Measurements from ENCODE around the gene HS3ST6. TPM values are rescaled to one million over a fixed set of nuclear protein-coding genes. Genes with fewer than 3 reads are reported as not detected.
A peak's percentile ranks its signal among the peaks of the same experiment; 100 is the strongest.

HS3ST6 gene
- total and polyA plus RNA-seq, 2 of the 13 experiments (the other 11 are each of a cell fraction or from before 2014, with no cell fraction given): not detected

DNA sequence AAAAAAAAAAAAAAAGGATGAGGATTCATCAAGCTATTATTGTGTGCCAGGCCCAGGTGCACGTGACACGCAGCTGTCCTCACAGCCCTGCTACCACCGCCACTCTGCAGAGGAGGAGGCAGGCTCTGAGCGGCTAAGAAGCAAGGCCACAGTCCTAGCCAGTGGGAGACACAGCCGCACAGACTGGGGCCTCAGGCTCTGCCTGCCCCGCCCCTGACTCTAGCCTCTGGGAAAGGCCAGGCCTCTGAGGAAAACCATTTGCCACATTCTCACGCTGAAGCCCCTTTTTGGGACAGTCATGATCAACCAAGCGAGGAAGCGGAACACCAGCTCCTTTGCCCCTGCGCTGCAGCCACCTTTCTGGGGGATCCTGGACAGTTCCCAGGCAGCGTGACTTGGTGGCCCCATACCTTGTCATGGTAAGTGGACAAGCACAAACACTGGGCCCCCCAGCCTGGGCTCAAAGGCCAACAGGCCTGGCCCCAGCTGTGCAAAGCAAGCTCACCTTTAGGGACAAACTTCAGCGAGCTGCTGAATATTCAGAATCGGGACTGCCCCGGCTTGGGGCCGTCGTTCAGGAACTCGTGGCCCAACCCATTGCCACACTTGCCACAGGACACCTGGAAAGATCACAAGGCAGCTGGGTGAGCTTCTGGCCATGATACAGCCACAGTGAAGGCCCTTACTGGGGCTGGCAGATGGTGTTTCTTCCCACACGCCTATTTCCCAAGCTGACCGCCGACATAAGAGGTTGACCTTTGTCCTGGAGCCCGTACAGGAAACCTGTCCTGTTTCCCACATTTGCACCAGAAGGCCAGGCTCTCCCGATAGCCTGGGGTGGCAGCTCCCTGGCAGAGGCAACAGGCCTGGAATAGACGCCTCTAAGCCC, 22.3 kb upstream of the HS3ST6 start (continued):
- TF ChIP-seq BCLAF1 (IDR thresholded peaks at IDR 0.05) (no peak), MED13 (CRISPR knock-in tag; IDR thresholded peaks at IDR 0.05) (0 out of 2 replicates have a peak, but pooled peaks have one; percentile 35), EP300 (IDR thresholded peaks at IDR 0.05; ENCODE audit: low read depth in 2 of 2, low read length in 2 of 2) (peak; percentile 19 to 75; a peak in 2 of 4 replicates), EP300 (CRISPR knock-in tag; IDR thresholded peaks at IDR 0.05; ENCODE audit: borderline replicate concordance) (peak; percentile 46; the same call in 1 of the 2 replicates), ZNF782 (CRISPR knock-in tag; IDR thresholded peaks at IDR 0.05; ENCODE audit: borderline replicate concordance) (no peak; the same call in 1 of the 2 replicates), MEIS1 (CRISPR knock-in tag; IDR thresholded peaks at IDR 0.05; ENCODE audit: borderline replicate concordance) (peak; percentile 31; the same call in 1 of the 2 replicates), ATF7-NPFF (CRISPR knock-in tag; IDR thresholded peaks at IDR 0.05; ENCODE audit: low read depth) (no peak; the same call in 1 of the 2 replicates), BHLHE40 (IDR thresholded peaks at IDR 0.05; ENCODE audit: low read length) (peak; percentile 81), ATM (IDR thresholded peaks at IDR 0.05; ENCODE audit: borderline replicate concordance) (no peak), JDP2 (CRISPR knock-in tag; IDR thresholded peaks at IDR 0.05; ENCODE audit: borderline replicate concordance) (no peak), HDAC6 (IDR thresholded peaks at IDR 0.05; ENCODE audit: low read depth, low read length) (no peak), ETV6 (CRISPR knock-in tag; conservative IDR thresholded peaks at IDR 0.05) (0 out of 2 replicates have a peak, but pooled peaks have one; percentile 31), ZNF644 (CRISPR knock-in tag; IDR thresholded peaks at IDR 0.05; ENCODE audit: low read depth) (peak; percentile 65; the same call in 1 of the 2 replicates), KLF16 (CRISPR knock-in tag; IDR thresholded peaks at IDR 0.05) (peak in 1 of 2 experiments; percentile 42; a peak in 1 of 4 replicates), SSRP1 (CRISPR knock-in tag; IDR thresholded peaks at IDR 0.05) (no peak; the same call in 1 of the 2 replicates), SUZ12 (IDR thresholded peaks at IDR 0.05; ENCODE audit: low read depth, low read length) (no peak), RBM22 (optimal IDR thresholded peaks at IDR 0.05; ENCODE audit: low read length) (peak; percentile 7), ZFAT (CRISPR knock-in tag; conservative IDR thresholded peaks at IDR 0.05) (no peak), PREB (CRISPR knock-in tag; IDR thresholded peaks at IDR 0.05) (no peak), MTF2 (CRISPR knock-in tag; IDR thresholded peaks at IDR 0.05; ENCODE audit: borderline replicate concordance) (no peak), FIP1L1 (IDR thresholded peaks at IDR 0.05; ENCODE audit: borderline replicate concordance, insufficient read depth, low read depth, low read length) (no peak), ZKSCAN1 (IDR thresholded peaks at IDR 0.05; ENCODE audit: low read length) (no peak), RFXAP (CRISPR knock-in tag; IDR thresholded peaks at IDR 0.05; ENCODE audit: borderline replicate concordance) (0 out of 2 replicates have a peak, but pooled peaks have one; percentile 49), SMAD3 (CRISPR knock-in tag; IDR thresholded peaks at IDR 0.05) (peak; percentile 74; the same call in 1 of the 2 replicates)
- TF ChIP-seq, protein P1, sequence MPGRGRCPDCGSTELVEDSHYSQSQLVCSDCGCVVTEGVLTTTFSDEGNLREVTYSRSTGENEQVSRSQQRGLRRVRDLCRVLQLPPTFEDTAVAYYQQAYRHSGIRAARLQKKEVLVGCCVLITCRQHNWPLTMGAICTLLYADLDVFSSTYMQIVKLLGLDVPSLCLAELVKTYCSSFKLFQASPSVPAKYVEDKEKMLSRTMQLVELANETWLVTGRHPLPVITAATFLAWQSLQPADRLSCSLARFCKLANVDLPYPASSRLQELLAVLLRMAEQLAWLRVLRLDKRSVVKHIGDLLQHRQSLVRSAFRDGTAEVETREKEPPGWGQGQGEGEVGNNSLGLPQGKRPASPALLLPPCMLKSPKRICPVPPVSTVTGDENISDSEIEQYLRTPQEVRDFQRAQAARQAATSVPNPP (CRISPR knock-in tag; IDR thresholded peaks at IDR 0.05): peak; percentile 38; the same call in 1 of the 2 replicates
